KOPT-K1 (cell line): ENCODE measurements around the gene GCNT2.
"Not testable (repeated sequence)": the region's sequence is repeated elsewhere in the genome, so short reads cannot be mapped to it uniquely, and the experiment has no call there.

Source experiments
- H3K27ac ChIP-seq: fragments of 200-600 bp; sonication (generic); 2 replicates; pipeline ENCODE4 v1.5.1; 2016; ENCODE audit warnings: antibody characterized with exemption, mild to moderate bottlenecking, low read depth, low read length; ENCODE audit not compliant: poor library complexity, severe bottlenecking
- H3K36me3 ChIP-seq: fragments of 200-600 bp; sonication (generic); 2 replicates; pipeline ENCODE4 v1.5.1; 2017; ENCODE audit warnings: antibody characterized with exemption, mild to moderate bottlenecking, low read length, moderate library complexity; ENCODE audit not compliant: insufficient read depth
- H3K9me3 ChIP-seq: fragments of 200-600 bp; sonication (generic); 2 replicates; pipeline ENCODE4 v1.5.1; 2017; ENCODE audit warnings: antibody characterized with exemption, low read length, mild to moderate bottlenecking; ENCODE audit not compliant: insufficient read depth, poor library complexity, severe bottlenecking

The GCNT2 gene

GRCh38 chr6:10659699-10660348 is 138.7 kb downstream of the GCNT2 start:
- no peaks in the 10 kb centered on the region for H3K9me3 ChIP-seq
- H3K36me3 ChIP-seq, result no peaks in the 10 kb centered on the region
- no peak overlapping the region for H3K27ac ChIP-seq

- not testable (repeated sequence) for H3K27ac ChIP-seq, H3K9me3 ChIP-seq
Measured at GRCh38 chr6:10660431-10661191, 139.5 kb downstream of the GCNT2 start.

GRCh38 chr6:10662207-10662606 is 141.1 kb downstream of the GCNT2 start:
- H3K27ac ChIP-seq, result no peak overlapping the region
- no peaks in the 10 kb centered on the region for H3K9me3 ChIP-seq
- H3K36me3 ChIP-seq, result no peaks in the 10 kb centered on the region

More at GRCh38 chr6:10660431-10661191, 139.5 kb downstream of the GCNT2 start:
- not testable (repeated sequence) for H3K36me3 ChIP-seq

- Histone ChIP-seq H3K36me3 (no peaks in the 10 kb centered on the region), H3K27ac (no peak overlapping the region), H3K9me3 (no peaks in the 10 kb centered on the region)
Measured at GRCh38 chr6:10662742-10663141, 141.6 kb downstream of the GCNT2 start.

- H3K9me3 ChIP-seq, H3K27ac ChIP-seq, H3K36me3 ChIP-seq: not testable (repeated sequence)
Measured at GRCh38 chr6:10665595-10665994, 144.4 kb downstream of the GCNT2 start.

GRCh38 chr6:10668126-10668917 is 147.2 kb downstream of the GCNT2 start:
- no peak overlapping the region for H3K27ac ChIP-seq
- H3K36me3 ChIP-seq, result no peaks in the 10 kb centered on the region
- H3K9me3 ChIP-seq, result no peaks in the 10 kb centered on the region

GRCh38 chr6:10676403-10676802 is 155.3 kb downstream of the GCNT2 start:
- no peaks in the 10 kb centered on the region for H3K36me3 ChIP-seq
- H3K9me3 ChIP-seq, result no peaks in the 10 kb centered on the region
- H3K27ac ChIP-seq, result no peak overlapping the region

- Histone ChIP-seq H3K9me3 (peaks cover 4% of the 10 kb centered on the region), H3K36me3 (no peaks in the 10 kb centered on the region), H3K27ac (no peak overlapping the region)
Measured at GRCh38 chr6:10678456-10678855, 157.3 kb downstream of the GCNT2 start.
